Left renal pelvis (tissue), 4 donors: ENCODE measurements around the gene GJA9. TPM values are rescaled to one million over a fixed set of nuclear protein-coding genes. Genes with fewer than 3 reads are reported as not detected.
A peak's percentile ranks its signal among the peaks of the same experiment; 100 is the strongest.
"Not testable (repeated sequence)": the region's sequence is repeated elsewhere in the genome, so short reads cannot be mapped to it uniquely, and the experiment has no call there.

ENCODE experiments used
- DNase-seq, 4 donors: peaks; one replicate each; pipeline ENCODE4 v3.0.0-alpha.2; 2013; ENCODE audit warnings: low read depth in 4 of 4, low spot score in 3 of 4
- polyA plus RNA-seq, 4 donors: library from polyadenylated mRNA; unstranded; fragments of 120-200 nt; gene quantifications; one replicate each; pipeline ENCODE4 v1.2.1, GENCODE V29; 2013; ENCODE audit not compliant: insufficient read length in 4 of 4

The GJA9 gene
- polyA plus RNA-seq, 4 donors = 0.22 to 0.35 (median 0.30) TPM; not detected in 1

GRCh38 chr1:38875811-38876210 lies 5.6 kb downstream of the GJA9 start:
- no peak for DNase-seq

- peak; percentile 85 to 92 (median 90) for DNase-seq
Observed at GRCh38 chr1:38873027-38873969, 8.1 kb downstream of the GJA9 start, which contains the start of gene MYCBP. TSS of gene MYCBP (minus strand) at chr1:38873348. CDS start at chr1:38873305, 43 bp downstream.

GRCh38 chr1:38872401-38873026 lies 8.9 kb downstream of the GJA9 start:
- no peak for DNase-seq

GRCh38 chr1:38870996-38871395 lies 10.4 kb downstream of the GJA9 start:
- no peak for DNase-seq

GRCh38 chr1:38867208-38867607 lies 14.2 kb downstream of the GJA9 start:
- DNase-seq = no peak

GRCh38 chr1:38865112-38865715 lies 16.2 kb downstream of the GJA9 start:
- DNase-seq = no peak

- no peak for DNase-seq
Observed at GRCh38 chr1:38860454-38860795, 21.0 kb downstream of the GJA9 start.

- DNase-seq = peak; percentile 87 to 97 (median 92)
Observed at GRCh38 chr1:38859561-38860453, 21.6 kb downstream of the GJA9 start, which contains the start of gene RRAGC. TSS of gene RRAGC (minus strand) at chr1:38859772. CDS start at chr1:38859646, 126 bp downstream.

- no peak for DNase-seq
Observed at GRCh38 chr1:38858833-38859560, 22.4 kb downstream of the GJA9 start.

GRCh38 chr1:38852780-38853179 lies 28.6 kb downstream of the GJA9 start:
- no peak for DNase-seq

GRCh38 chr1:38848071-38848470 lies 33.3 kb downstream of the GJA9 start:
- no peak for DNase-seq

GRCh38 chr1:38846210-38846609 lies 35.2 kb downstream of the GJA9 start:
- DNase-seq = no peak

GRCh38 chr1:38845088-38845487 lies 36.3 kb downstream of the GJA9 start:
- not testable (repeated sequence) for DNase-seq

GRCh38 chr1:38840281-38840680 lies 41.1 kb downstream of the GJA9 start:
- no peak for DNase-seq

- no peak for DNase-seq
Observed at GRCh38 chr1:38839363-38839762, 42.0 kb downstream of the GJA9 start.

GRCh38 chr1:38836316-38836715 lies 45.1 kb downstream of the GJA9 start:
- not testable (repeated sequence) for DNase-seq

GRCh38 chr1:38834937-38835827 lies 46.2 kb downstream of the GJA9 start:
- DNase-seq = peak in 3 of 4 donors; percentile 65 to 82 (median 73)

- DNase-seq = no peak
Observed at GRCh38 chr1:38834221-38834782, 47.1 kb downstream of the GJA9 start.
